Measurements from ENCODE around the gene NOTCH1.

- no peak for TF ChIP-seq POLR2A (IDR thresholded peaks at IDR 0.05; ENCODE audit: low read length)
- no peak for TF ChIP-seq GATA1 (IDR thresholded peaks at IDR 0.05; ENCODE audit: low read depth, low read length)
Observed at GRCh38 chr9:136541179-136541578, 4.7 kb downstream of the NOTCH1 start.

All from erythroblast (primary cell).